Loucy (cell line): ENCODE results near the gene ALPL.

Source experiments
- CTCF ChIP-seq: fragments of 200-600 bp; sonication (generic); conservative IDR thresholded peaks from 2 replicates; pipeline ENCODE4 v1.5.1; 2014; ENCODE audit warnings: mild to moderate bottlenecking, antibody characterized with exemption, low read length
- EZH2phosphoT487 ChIP-seq: fragments of 200-600 bp; IDR thresholded peaks from 2 replicates; pipeline ENCODE4 v1.6.1; 2018; ENCODE audit warnings: antibody characterized with exemption, mild to moderate bottlenecking, moderate library complexity, borderline replicate concordance

GRCh38 chr1:21610027-21610426, 100.8 kb downstream of the ALPL start:
- TF ChIP-seq CTCF (no peak), EZH2phosphoT487 (no peak)
